PC-3 (cell line): ENCODE measurements around the gene OSBPL2. TPM values are rescaled to one million over a fixed set of nuclear protein-coding genes. Genes with fewer than 3 reads are reported as not detected.

Experiments used
- ATAC-seq: fragments of 200-7000 bp; cut with Tn5 transposase; 2 replicates; pipeline ENCODE4 v1.9.1; 2020; ENCODE audit warnings: mild to moderate bottlenecking, moderate library complexity
- BruUV-seq: library from RNA; stranded (reverse); fragments of 400-500 nt; replicated peaks from 2 replicates; lab custom pipeline; 2021; lab: Mats Ljungman, UMichigan
- CTCF ChIA-PET: fragments of 300-600 bp; sonication (Branson Sonifier 250); formaldehyde crosslinking; loops from one replicate; lab custom pipeline; 2022; ENCODE audit warnings: antibody characterized with exemption; lab: Charles Lee
- POLR2A ChIA-PET: fragments of 300-600 bp; sonication (Branson Sonifier 250); formaldehyde crosslinking; loops from one replicate; lab custom pipeline; 2022; ENCODE audit warnings: antibody characterized with exemption; ENCODE audit not compliant: unreplicated experiment; lab: Charles Lee
- DNase-seq: peaks from one replicate; pipeline ENCODE4 v3.0.0-alpha.2; 2015
- H2AFZ ChIP-seq: fragments of 300-600 bp; sonication (generic); 2 replicates; pipeline ENCODE4 v1.6.0; 2016; ENCODE audit warnings: antibody characterized with exemption, low read length
- H3F3A ChIP-seq: fragments of 300-600 bp; sonication (generic); one replicate; pipeline ENCODE4 v1.6.0; 2017; ENCODE audit warnings: antibody characterized with exemption, low read length, control low read depth, mild to moderate bottlenecking; ENCODE audit not compliant: unreplicated experiment
- H3K27ac ChIP-seq: fragments of 300-600 bp; sonication (generic); 2 replicates; pipeline ENCODE4 v1.5.1; 2016; ENCODE audit warnings: mild to moderate bottlenecking, low read length
- H3K27me3 ChIP-seq: fragments of 300-600 bp; sonication (generic); 2 replicates; pipeline ENCODE4 v1.6.1; 2016; ENCODE audit warnings: low read length, mixed read lengths
- H3K36me3 ChIP-seq: fragments of 300-600 bp; sonication (generic); 2 replicates; pipeline ENCODE4 v1.6.1; 2016; ENCODE audit warnings: low read depth, mixed run types, low read length, mixed read lengths
- H3K4me1 ChIP-seq: fragments of 300-600 bp; sonication (generic); 2 replicates; pipeline ENCODE4 v1.5.1; 2016; ENCODE audit warnings: low read length; ENCODE audit not compliant: insufficient read depth
- H3K4me2 ChIP-seq: fragments of 300-600 bp; sonication (generic); 2 replicates; pipeline ENCODE4 v1.6.0; 2016; ENCODE audit warnings: low read length
- H3K4me3 ChIP-seq: fragments of 300-600 bp; sonication (generic); 2 replicates; pipeline ENCODE4 v1.5.1; 2016; ENCODE audit warnings: mild to moderate bottlenecking, low read length, mixed read lengths
- H3K79me2 ChIP-seq: fragments of 300-600 bp; sonication (generic); 2 replicates; pipeline ENCODE4 v1.6.1; 2017; ENCODE audit warnings: low read length, mixed read lengths
- H3K9ac ChIP-seq: fragments of 300-600 bp; sonication (generic); 2 replicates; pipeline ENCODE4 v1.6.0; 2016; ENCODE audit warnings: mild to moderate bottlenecking, low read length
- H3K9me2 ChIP-seq: fragments of 300-600 bp; sonication (generic); replicated peaks from 2 replicates; pipeline ENCODE4 v1.6.1; 2016; ENCODE audit warnings: mixed run types, low read length, mixed read lengths
- H3K9me3 ChIP-seq: fragments of 300-600 bp; sonication (generic); 2 replicates; pipeline ENCODE4 v1.6.1; 2016; ENCODE audit warnings: low read length, mixed read lengths
- H4K20me1 ChIP-seq: fragments of 300-600 bp; sonication (generic); 2 replicates; pipeline ENCODE4 v1.6.1; 2016; ENCODE audit warnings: low read length, mixed read lengths
- CTCF ChIP-seq: fragments of 300-600 bp; sonication (generic); conservative IDR thresholded peaks from 2 replicates; pipeline ENCODE4 v1.5.1; 2017; ENCODE audit warnings: antibody characterized with exemption, low read depth, mild to moderate bottlenecking, low read length
- EZH2 ChIP-seq: fragments of 300-600 bp; sonication (generic); IDR thresholded peaks from one replicate; pipeline ENCODE4 v1.6.1; 2017; ENCODE audit warnings: antibody characterized with exemption, mild to moderate bottlenecking, low read length; ENCODE audit not compliant: unreplicated experiment
- EZH2phosphoT487 ChIP-seq: fragments of 300-600 bp; sonication (generic); IDR thresholded peaks from 2 replicates; pipeline ENCODE4 v1.6.1; 2018; ENCODE audit warnings: mild to moderate bottlenecking, antibody characterized with exemption, low read length, borderline replicate concordance
- intact Hi-C: fragments of 100-400 bp; cut with micrococcal nuclease; formaldehyde crosslinking; loops from 2 replicates; pipeline ENCODE4 v1.9.0; 2023
- total RNA-seq: library from RNA; depleted of rRNA; stranded (reverse); fragments of >200 nt; gene quantifications from 2 replicates; pipeline ENCODE4 v1.2.3, GENCODE V29; 2014

OSBPL2 gene
- total RNA-seq, 1 experiment from 2014 or later: 39.7 TPM

DNA sequence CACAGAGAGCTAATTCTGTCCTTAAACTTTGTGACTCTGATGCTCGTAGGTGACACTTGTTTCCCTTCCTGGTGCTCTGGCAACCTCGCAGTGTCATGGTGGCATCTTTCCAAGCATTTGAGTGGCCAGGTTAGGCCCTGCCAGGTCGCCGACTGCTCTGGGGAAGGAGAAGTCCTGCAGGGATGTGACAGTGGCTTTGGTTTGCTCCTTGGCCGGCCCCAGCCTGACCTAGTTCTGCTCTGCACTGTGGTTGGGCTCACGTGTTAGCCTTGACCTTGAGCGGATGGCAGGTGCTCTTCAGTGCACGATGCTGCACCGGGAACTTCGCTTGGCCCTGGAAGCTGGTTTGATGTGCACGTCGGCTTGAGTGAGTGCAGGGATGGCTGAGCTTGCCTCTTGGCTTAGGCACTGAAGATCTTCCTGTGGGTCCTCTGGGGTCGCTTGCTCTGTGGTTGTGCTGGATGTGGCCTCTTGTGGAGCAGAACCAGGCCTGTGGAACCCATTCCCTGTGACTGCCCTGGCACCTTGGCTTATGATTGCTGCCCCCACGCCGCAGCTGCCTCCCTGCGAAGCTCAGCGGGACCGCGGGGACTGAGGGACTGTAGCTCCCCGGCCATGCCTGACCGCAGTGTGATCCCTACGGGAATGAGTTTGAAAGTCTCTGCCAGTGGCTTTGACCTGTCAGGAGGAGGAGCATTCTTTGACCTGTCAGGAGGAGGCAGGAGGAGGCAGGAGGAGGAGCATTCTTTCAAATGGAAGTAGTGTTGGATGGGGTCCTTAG lies 8.7 kb downstream of the OSBPL2 start:
- ChIA-PET CTCF (no interaction called here), POLR2A (no interaction called here)
- no peak for ATAC-seq
- Histone ChIP-seq H3K4me2 (no peak overlapping the region), H3K27ac (no peak overlapping the region), H2AFZ (no peak overlapping the region), H3K36me3 (0 out of 2 replicates have a peak, but pooled peaks cover 7% of the 10 kb centered on the region), H3K4me3 (no peak overlapping the region), H3K4me1 (peaks cover 2% of the 10 kb centered on the region), H3K9me3 (no peaks in the 10 kb centered on the region), H3K27me3 (no peaks in the 10 kb centered on the region), H4K20me1 (peaks cover 15% of the 10 kb centered on the region; the same call in 1 of the 2 replicates), H3K9me2 (no peaks in the 10 kb centered on the region), H3K9ac (no peak overlapping the region), H3K79me2 (peaks cover 89% of the 10 kb centered on the region), H3F3A (no peaks in the 10 kb centered on the region)
- intact Hi-C loops: no loop called here
- no TSS peak for BruUV-seq
- no peak for DNase-seq
- TF ChIP-seq EZH2 (no peak), EZH2phosphoT487 (no peak), CTCF (no peak)

DNA sequence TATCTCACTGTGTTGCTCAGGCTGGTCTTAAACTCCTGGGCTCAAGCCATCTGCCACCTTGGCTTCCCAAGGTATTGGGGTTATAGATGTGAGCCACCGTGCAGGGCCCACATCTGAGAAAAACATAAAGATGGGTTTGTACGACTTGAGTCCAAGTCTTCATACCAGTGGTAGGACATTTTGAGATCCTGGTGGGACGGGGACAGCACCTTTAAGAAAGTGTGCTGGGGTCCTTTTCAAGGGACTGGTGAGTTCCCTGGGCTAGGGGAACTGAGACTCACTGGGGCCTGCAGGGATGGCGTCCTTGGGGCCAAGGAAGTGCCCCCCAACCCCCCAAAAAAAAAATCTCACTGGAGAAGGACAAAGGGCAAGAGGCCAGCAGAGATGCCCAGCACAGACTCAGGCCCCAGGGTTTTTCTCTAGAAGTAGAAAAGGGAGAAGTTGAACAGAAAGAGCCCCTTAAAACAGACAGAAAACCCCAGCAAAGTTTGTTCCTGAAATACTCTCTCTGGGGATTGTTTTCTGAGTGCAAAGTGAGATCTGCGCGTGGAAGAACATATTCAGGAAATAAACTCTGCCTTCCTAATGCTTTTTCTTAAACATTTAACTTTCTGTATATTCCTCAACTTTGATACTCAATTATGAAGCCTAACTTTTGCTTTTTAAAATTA lies 10.7 kb downstream of the OSBPL2 start:
- no peak for ATAC-seq
- Histone ChIP-seq H3K79me2 (peaks cover 87% of the 10 kb centered on the region), H3K4me3 (no peak overlapping the region), H3K9me2 (no peaks in the 10 kb centered on the region), H3K27me3 (no peaks in the 10 kb centered on the region), H4K20me1 (peaks cover 15% of the 10 kb centered on the region; the same call in 1 of the 2 replicates), H3K4me1 (peaks cover 9% of the 10 kb centered on the region), H3F3A (no peaks in the 10 kb centered on the region), H3K9ac (no peak overlapping the region), H3K36me3 (0 out of 2 replicates have a peak, but pooled peaks cover 8% of the 10 kb centered on the region), H3K4me2 (no peak overlapping the region), H3K9me3 (no peaks in the 10 kb centered on the region), H3K27ac (no peak overlapping the region), H2AFZ (no peak overlapping the region)
- TF ChIP-seq EZH2: no peak
- no peak for TF ChIP-seq CTCF
- TF ChIP-seq EZH2phosphoT487: no peak
- ChIA-PET POLR2A (no interaction called here), CTCF (no interaction called here)
- no TSS peak for BruUV-seq
- no peak for DNase-seq
- intact Hi-C loops: no loop called here
